Pericardium fibroblast (primary cell): ENCODE data around the gene RPP21. TPM values are rescaled to one million over a fixed set of nuclear protein-coding genes. Genes with fewer than 3 reads are reported as not detected.

Experiments used
- total RNA-seq: library from RNA; depleted of rRNA; stranded (reverse); fragments of >200 nt; gene quantifications from 2 replicates; pipeline ENCODE4 v1.2.3, GENCODE V29; 2015

The RPP21 gene
- total RNA-seq, result 56.9 and 69.9 TPM in 2 replicates

DNA sequence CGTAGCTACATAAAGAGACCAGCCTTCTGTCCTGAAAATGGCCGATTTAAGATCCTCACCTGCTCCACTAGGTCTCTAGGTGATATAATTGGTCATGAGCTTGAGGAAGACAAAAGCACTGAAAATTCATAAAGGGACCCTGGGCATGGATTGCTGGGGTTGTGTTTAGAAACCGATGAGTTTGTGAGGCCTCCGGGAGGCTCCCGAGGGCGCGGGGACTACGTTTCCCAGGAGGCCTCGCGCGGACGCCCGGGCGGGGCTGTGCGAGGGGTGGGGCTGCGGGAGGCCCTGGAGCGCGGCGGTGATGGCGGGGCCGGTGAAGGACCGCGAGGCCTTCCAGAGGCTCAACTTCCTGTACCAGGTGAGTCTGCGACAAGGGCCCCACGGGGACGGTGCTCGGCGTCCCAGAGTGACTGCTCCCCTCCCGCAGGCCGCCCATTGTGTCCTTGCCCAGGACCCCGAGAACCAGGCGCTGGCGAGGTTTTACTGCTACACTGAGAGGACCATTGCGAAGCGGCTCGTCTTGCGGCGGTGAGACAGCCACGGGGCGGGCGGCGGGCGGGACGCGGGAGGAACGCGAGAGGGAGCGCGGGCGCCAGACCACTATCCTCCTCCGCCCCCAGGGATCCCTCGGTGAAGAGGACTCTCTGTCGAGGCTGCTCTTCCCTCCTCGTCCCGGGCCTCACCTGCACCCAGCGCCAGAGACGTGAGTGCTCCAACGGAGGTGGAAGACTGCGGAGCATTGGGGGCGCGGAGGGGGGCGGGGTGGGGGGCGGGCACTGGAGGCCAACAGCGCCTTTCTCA, at the start of gene RPP21:
TSS of gene RPP21 (plus strand) at position 289 of the 804 bp plus-strand sequence. CDS start at position 305, 16 bp downstream.

DNA sequence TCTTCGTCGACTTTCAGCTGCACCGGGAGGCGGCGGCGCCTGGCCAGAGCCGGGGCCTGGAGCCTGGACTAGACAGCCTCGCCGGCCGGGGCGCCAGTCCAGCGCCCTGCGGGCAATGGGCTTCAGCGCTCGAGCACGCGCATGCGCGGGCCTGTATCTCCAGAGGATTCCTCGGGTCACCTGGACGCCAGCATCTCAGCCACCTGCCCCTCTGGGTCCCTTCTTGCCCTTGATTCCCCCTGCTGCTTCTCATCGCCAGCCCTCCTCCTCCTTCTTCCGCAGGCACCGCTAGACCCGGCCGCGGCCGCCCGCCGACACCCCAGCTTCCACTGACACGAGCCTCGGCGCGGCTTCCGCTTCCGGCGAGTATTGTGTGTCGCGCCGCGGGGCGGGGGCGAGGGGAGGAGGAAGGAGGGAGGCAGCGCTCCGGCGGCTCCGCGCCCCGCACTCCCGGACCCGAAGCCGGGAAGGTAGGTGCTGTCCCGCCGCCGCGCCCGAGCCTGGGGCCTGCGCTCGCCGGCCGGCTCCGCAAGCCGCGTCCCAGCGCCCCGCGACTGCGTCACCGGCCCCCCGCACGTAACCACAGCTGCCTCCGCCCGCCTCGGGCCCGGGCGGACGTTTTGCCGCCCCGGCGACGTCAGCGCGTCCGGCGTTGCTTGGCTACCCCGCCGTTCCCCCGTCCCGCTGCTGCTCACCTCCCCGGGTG, 18.3 kb upstream of the RPP21 start, which contains the start of gene TRIM39:
TSS of gene TRIM39 (plus strand) at position 402 of the 706 bp plus-strand sequence. CDS start 2,391 bp downstream, outside the sequence.

Other genes starting within 250 kb of the RPP21 start
- gene TRIM31, start 232.1 kb upstream of the RPP21 start, total RNA-seq, result not detected in 2 replicates
- not detected in 2 replicates for gene TRIM40, start 209.0 kb upstream of the RPP21 start, total RNA-seq
- gene TRIM10, start 183.9 kb upstream of the RPP21 start, total RNA-seq, result not detected in 2 replicates
- gene TRIM15, start 181.6 kb upstream of the RPP21 start, total RNA-seq, result not detected in 2 replicates
- 16.3 and 34.9 TPM in 2 replicates for gene TRIM26, start 131.8 kb upstream of the RPP21 start, total RNA-seq
- 5.1 and 5.4 TPM in 2 replicates for gene TRIM39, start 18.2 kb upstream of the RPP21 start, total RNA-seq
- gene HLA-E, start 144.4 kb downstream of the RPP21 start, total RNA-seq, result 190 and 191 TPM in 2 replicates
- gene GNL1, start 211.3 kb downstream of the RPP21 start, total RNA-seq, result 31.5 and 31.9 TPM in 2 replicates
- gene PRR3, start 212.1 kb downstream of the RPP21 start, total RNA-seq, result 7.8 and 8.3 TPM in 2 replicates
- gene ABCF1, start 226.3 kb downstream of the RPP21 start, total RNA-seq, result 33.5 and 38.4 TPM in 2 replicates